Gastrocnemius medialis (tissue), 4 donors: ENCODE data around the gene MRGPRX2. TPM values are rescaled to one million over a fixed set of nuclear protein-coding genes. Genes with fewer than 3 reads are reported as not detected.

Experiments used
- ATAC-seq, 2 donors: fragments of 150-250 bp; one replicate each; pipeline ENCODE4 v1.9.1; 2016
- DNase-seq, 2 donors: peaks; one replicate each; pipeline ENCODE4 v3.0.0-alpha.2; 2019
- H3K27ac ChIP-seq, 4 donors: fragments of 200-600 bp; sonication (generic); 1 replicate in 1 of 4; 2 replicates in 3 of 4; pipeline ENCODE4 v1.5.1; 2016 to 2018; ENCODE audit warnings: mild to moderate bottlenecking in 2 of 4, moderate library complexity in 1 of 4
- H3K27me3 ChIP-seq, 3 donors: fragments of 200-600 bp; sonication (generic) in 2 of 3; 1 replicate in 1 of 3; 2 replicates in 2 of 3; pipeline versions ENCODE4 v1.5.1 to v1.6.0; 2016 to 2019; ENCODE audit warnings: mild to moderate bottlenecking in 1 of 3, moderate library complexity in 1 of 3
- H3K36me3 ChIP-seq, 2 donors: fragments of 200-600 bp; sonication (generic) in 1 of 2; one replicate each; pipeline ENCODE4 v1.5.1; 2017 to 2018
- H3K4me1 ChIP-seq, 2 donors: fragments of 200-600 bp; sonication (generic) in 1 of 2; one replicate each; pipeline ENCODE4 v1.5.1; 2016 to 2017; ENCODE audit warnings: mild to moderate bottlenecking in 2 of 2
- H3K4me3 ChIP-seq, 4 donors: fragments of 200-600 bp; sonication (generic) in 3 of 4; 1 replicate in 1 of 4; 2 replicates in 3 of 4; pipeline ENCODE4 v1.5.1; 2016 to 2019; ENCODE audit warnings: mild to moderate bottlenecking in 2 of 4
- H3K9me3 ChIP-seq, 3 donors: fragments of 200-600 bp; sonication (generic) in 2 of 3; 1 replicate in 1 of 3; 2 replicates in 2 of 3; pipeline ENCODE4 v1.5.1; 2016 to 2019
- POLR2A ChIP-seq, 2 donors: fragments of 450-650 bp; IDR thresholded peaks; one replicate each; pipeline ENCODE4 v1.6.1; 2017; ENCODE audit warnings: antibody characterized with exemption in 2 of 2, mild to moderate bottlenecking in 2 of 2, moderate library complexity in 2 of 2
- in situ Hi-C, 4 donors: fragments of 200-750 bp; cut with MboI; loops; one replicate each; pipeline versions ENCODE4 v1.15.0 to v1.8.0; 2017; ENCODE audit warnings: low sequenced_read_pairs in 4 of 4
- intact Hi-C: fragments of 100-400 bp; cut with DNase I; formaldehyde crosslinking; loops from one replicate; pipeline ENCODE4 v1.15.1; 2023; ENCODE audit warnings: low total_unique reads
- total RNA-seq, 4 donors: library from RNA; depleted of rRNA; stranded (reverse); fragments of >200 nt; gene quantifications; one replicate each; pipeline versions ENCODE4 v1.1.0 to v1.2.3, GENCODE V29; 2016
- TF ChIP-seq, protein P1 (sequence below), 5 experiments: fragments of 450-650 bp in 3 of 5; fragments of 200-600 bp in 2 of 5; sonication (generic) in 2 of 5; IDR thresholded peaks in 4 of 5; conservative IDR thresholded peaks in 1 of 5; 1 replicate in 4 of 5; 2 replicates in 1 of 5; pipeline ENCODE4 v1.5.1; 2016 to 2019; ENCODE audit warnings: antibody characterized with exemption in 5 of 5, mild to moderate bottlenecking in 3 of 5, moderate library complexity in 3 of 5

The MRGPRX2 gene
- total RNA-seq, 4 donors from 2014 or later = not detected

DNA sequence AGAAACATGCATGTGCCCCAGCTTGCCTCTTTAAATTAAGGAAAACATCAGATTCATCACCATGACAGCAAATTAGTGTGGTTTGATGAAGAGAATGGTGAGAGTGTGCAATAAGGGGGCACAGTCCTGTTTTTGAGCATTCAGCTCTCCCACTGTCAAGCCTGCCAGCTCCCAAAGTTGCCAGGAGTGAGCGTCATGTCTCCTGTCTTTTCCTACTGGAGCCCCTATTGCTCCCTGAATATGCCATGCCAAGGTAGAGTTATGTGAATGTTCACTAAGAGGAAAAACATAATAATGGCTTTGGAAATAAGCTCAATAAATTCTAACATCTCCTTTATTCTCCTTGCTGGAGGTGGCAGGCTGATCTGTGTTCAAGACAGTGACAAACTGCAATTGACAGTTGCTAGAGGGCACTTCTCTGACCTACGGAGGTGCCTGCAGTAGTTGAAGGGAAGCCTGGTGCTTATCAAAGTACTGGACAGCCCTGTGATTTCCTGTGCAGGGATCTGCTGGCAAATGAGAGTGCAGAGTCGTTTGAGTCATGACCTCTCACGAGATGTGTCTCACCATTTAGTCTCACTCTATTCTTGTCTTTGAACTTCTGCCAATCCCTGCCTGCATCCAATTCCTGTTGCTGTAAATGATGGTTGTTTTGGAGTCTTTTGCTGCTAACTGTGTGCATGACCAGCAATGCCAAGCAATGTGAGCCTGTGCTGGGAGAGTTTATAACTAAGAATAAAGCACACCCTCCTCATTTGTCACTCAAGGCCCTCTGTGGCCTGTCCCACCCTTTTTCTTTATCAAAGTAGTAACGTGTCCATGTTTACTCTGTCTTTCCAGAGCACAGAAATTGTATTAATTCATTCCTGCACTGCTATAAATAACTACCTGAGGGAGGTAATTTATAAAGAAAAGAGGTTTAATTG is 34.8 kb downstream of the MRGPRX2 start:
- Histone ChIP-seq H3K9me3 (no peaks in the 10 kb centered on the region), H3K4me3 (no peak overlapping the region), H3K27ac (no peak overlapping the region), H3K36me3 (no peaks in the 10 kb centered on the region), H3K27me3 (no peaks in the 10 kb centered on the region), H3K4me1 (no peaks in the 10 kb centered on the region)
- in situ Hi-C loops (no loop called here), intact Hi-C loops (no loop called here)
- DNase-seq (no peak), ATAC-seq (no peak)
- TF ChIP-seq, protein P1, sequence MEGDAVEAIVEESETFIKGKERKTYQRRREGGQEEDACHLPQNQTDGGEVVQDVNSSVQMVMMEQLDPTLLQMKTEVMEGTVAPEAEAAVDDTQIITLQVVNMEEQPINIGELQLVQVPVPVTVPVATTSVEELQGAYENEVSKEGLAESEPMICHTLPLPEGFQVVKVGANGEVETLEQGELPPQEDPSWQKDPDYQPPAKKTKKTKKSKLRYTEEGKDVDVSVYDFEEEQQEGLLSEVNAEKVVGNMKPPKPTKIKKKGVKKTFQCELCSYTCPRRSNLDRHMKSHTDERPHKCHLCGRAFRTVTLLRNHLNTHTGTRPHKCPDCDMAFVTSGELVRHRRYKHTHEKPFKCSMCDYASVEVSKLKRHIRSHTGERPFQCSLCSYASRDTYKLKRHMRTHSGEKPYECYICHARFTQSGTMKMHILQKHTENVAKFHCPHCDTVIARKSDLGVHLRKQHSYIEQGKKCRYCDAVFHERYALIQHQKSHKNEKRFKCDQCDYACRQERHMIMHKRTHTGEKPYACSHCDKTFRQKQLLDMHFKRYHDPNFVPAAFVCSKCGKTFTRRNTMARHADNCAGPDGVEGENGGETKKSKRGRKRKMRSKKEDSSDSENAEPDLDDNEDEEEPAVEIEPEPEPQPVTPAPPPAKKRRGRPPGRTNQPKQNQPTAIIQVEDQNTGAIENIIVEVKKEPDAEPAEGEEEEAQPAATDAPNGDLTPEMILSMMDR (IDR thresholded peaks at IDR 0.05 in 4 of 5, conservative IDR thresholded peaks at IDR 0.05 in 1 of 5) = no peak

DNA sequence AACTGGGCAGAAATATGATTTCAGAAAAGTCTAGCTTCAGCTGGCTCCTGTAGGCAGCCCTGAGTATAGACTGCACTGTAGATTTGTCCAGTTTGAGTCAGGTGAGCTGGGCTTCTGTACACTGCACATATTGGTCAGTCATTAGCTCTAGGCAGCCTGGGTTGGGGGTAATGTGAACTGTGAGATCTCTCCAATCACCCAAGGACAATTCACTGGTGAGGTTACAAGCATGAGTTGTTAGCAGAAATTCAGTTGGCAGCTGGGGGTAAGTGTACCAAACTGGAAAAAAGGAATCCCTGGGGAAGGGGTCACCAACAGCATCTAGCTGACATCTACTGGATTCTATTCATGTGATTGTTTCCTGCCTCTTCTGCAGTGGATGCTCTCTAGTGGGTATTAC is 39.7 kb downstream of the MRGPRX2 start:
- no peak for DNase-seq
- Histone ChIP-seq H3K4me1 (no peaks in the 10 kb centered on the region), H3K27ac (no peak overlapping the region), H3K4me3 (no peak overlapping the region), H3K36me3 (no peaks in the 10 kb centered on the region), H3K27me3 (no peaks in the 10 kb centered on the region), H3K9me3 (no peaks in the 10 kb centered on the region)
- in situ Hi-C loops = no loop called here
- ATAC-seq = no peak
- TF ChIP-seq, protein P1 (IDR thresholded peaks at IDR 0.05 in 4 of 5, conservative IDR thresholded peaks at IDR 0.05 in 1 of 5) = no peak
- intact Hi-C loops = no loop called here

DNA sequence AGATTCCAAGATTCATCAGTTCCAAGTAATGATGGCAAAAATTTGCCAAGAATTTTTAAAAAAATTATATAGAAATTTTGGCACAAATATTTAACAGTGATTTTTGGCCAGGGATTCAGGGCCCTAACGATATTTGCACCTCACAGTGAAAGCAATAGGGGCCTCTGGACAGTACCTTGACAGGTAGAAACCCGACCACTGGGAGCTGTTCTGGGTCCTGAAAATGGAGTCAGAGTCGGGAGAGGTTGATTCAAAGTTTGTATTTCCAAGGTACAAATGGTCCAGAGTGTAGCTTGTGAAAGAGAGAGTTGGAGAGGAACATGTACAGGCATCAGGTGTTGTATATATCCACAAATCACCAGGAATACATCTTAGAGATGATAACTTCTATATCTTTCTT is 41.6 kb downstream of the MRGPRX2 start:
- no peak overlapping the region for H3K27ac ChIP-seq
- H3K36me3 ChIP-seq = no peaks in the 10 kb centered on the region
- TF ChIP-seq POLR2A (IDR thresholded peaks at IDR 0.05) = no peak
- TF ChIP-seq, protein P1 (IDR thresholded peaks at IDR 0.05 in 4 of 5, conservative IDR thresholded peaks at IDR 0.05 in 1 of 5) = no peak
- no peaks in the 10 kb centered on the region for H3K4me1 ChIP-seq
- intact Hi-C loops (no loop called here), in situ Hi-C loops (no loop called here)
- no peak for DNase-seq
- no peak for ATAC-seq
- no peaks in the 10 kb centered on the region for H3K9me3 ChIP-seq
- no peak overlapping the region for H3K4me3 ChIP-seq
- H3K27me3 ChIP-seq = no peaks in the 10 kb centered on the region

DNA sequence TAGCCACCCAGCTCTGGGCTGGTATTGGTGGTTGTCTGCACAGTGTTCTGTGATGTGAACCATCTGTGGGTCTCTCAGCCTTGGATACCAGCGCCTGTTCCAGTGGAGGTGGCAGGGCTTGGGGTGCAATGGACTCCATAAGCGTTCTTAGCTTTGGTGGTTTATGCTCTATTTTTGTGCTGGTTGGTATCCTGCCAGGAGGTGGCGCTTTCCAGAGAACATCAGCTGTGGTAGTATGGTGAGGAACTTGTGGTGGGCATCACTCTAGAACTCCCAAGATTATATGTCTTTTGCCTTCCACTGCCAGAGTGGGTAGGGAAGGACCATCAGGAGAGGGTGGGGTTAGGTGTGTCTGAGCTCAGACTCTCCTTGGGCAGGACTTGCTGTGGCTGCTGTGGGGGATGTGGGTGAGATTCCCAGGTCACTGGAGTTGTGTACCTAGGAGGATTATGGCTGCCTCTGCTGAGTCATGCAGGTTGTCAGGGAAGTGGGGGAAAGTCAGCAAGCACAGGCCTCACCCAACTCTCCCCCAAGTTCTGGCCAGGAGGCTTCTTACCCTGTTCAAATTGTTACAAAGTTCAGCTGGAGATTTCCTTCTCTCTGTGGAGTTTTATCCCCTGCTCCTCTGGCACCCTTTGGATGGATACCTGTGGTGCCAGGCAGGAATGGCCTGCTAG is 47.2 kb downstream of the MRGPRX2 start:
- no peak overlapping the region for H3K4me3 ChIP-seq
- H3K9me3 ChIP-seq = no peaks in the 10 kb centered on the region
- H3K27me3 ChIP-seq = no peaks in the 10 kb centered on the region
- no peak overlapping the region for H3K27ac ChIP-seq
- in situ Hi-C loops = no loop called here
- no peak for DNase-seq
- no peaks in the 10 kb centered on the region for H3K36me3 ChIP-seq
- intact Hi-C loops = no loop called here
- no peak for TF ChIP-seq POLR2A (IDR thresholded peaks at IDR 0.05)
- TF ChIP-seq, protein P1 (IDR thresholded peaks at IDR 0.05 in 4 of 5, conservative IDR thresholded peaks at IDR 0.05 in 1 of 5) = no peak
- ATAC-seq = no peak
- H3K4me1 ChIP-seq = no peaks in the 10 kb centered on the region
